CD8-positive, alpha-beta memory T cell (primary cell): ENCODE measurements around the gene NBPF26. TPM values are rescaled to one million over a fixed set of nuclear protein-coding genes. Genes with fewer than 3 reads are reported as not detected.
A peak's percentile ranks its signal among the peaks of the same experiment; 100 is the strongest.
"Not testable (repeated sequence)": the region's sequence is repeated elsewhere in the genome, so short reads cannot be mapped to it uniquely, and the experiment has no call there.

ENCODE experiments used
- CTCF ChIA-PET: fragments of 350-600 bp; sonication (Branson Sonifier 250); formaldehyde crosslinking; loops from one replicate; lab custom pipeline; 2021; ENCODE audit warnings: antibody characterized with exemption; lab: Charles Lee
- POLR2A ChIA-PET: fragments of 350-600 bp; sonication (Branson Sonifier 250); formaldehyde crosslinking; loops from one replicate; lab custom pipeline; 2021; ENCODE audit warnings: antibody characterized with exemption; lab: Charles Lee
- DNase-seq, 5 donors: peaks; one replicate each; pipeline versions ENCODE4 v3.0.0 to v3.0.0-alpha.2; 2020 to 2022; ENCODE audit warnings: mixed read lengths in 1 of 5
- H3K27ac ChIP-seq: one replicate; pipeline ENCODE4 v1.7.0; 2013; ENCODE audit warnings: low read depth, mild to moderate bottlenecking, low read length, moderate library complexity
- H3K27me3 ChIP-seq: 2 replicates; pipeline ENCODE4 v1.7.0; 2013; ENCODE audit warnings: low read length, mild to moderate bottlenecking; ENCODE audit not compliant: insufficient read depth, poor library complexity, severe bottlenecking
- H3K36me3 ChIP-seq: 2 replicates; pipeline ENCODE4 v1.7.0; 2013; ENCODE audit warnings: mild to moderate bottlenecking, low read length, moderate library complexity; ENCODE audit not compliant: insufficient read depth
- H3K4me1 ChIP-seq: 2 replicates; pipeline ENCODE4 v1.7.0; 2013; ENCODE audit warnings: mild to moderate bottlenecking, low read length, moderate library complexity; ENCODE audit not compliant: insufficient read depth
- H3K4me3 ChIP-seq: 2 replicates; pipeline ENCODE4 v1.7.0; 2013; ENCODE audit warnings: mild to moderate bottlenecking, low read length
- H3K9me3 ChIP-seq: 2 replicates; pipeline ENCODE4 v1.7.0; 2013; ENCODE audit warnings: mild to moderate bottlenecking, low read length
- H3K27ac Mint-ChIP-seq, 8 donors: one replicate each; pipeline ENCODE4 v1.8.0; 2020 to 2021; ENCODE audit warnings: mixed read lengths in 8 of 8, mild to moderate bottlenecking in 6 of 8, inconsistent platforms in 3 of 8, moderate library complexity in 3 of 8
- H3K27me3 Mint-ChIP-seq, 2 donors: one replicate each; pipeline ENCODE4 v1.8.0; 2020 to 2021; ENCODE audit warnings: mixed read lengths in 2 of 2, mild to moderate bottlenecking in 1 of 2, moderate library complexity in 1 of 2
- H3K36me3 Mint-ChIP-seq, 3 donors: one replicate each; pipeline ENCODE4 v1.8.0; 2020 to 2021; ENCODE audit warnings: mixed read lengths in 3 of 3, inconsistent platforms in 1 of 3, mild to moderate bottlenecking in 1 of 3
- H3K4me1 Mint-ChIP-seq, 3 donors: one replicate each; pipeline ENCODE4 v1.8.0; 2020 to 2021; ENCODE audit warnings: mixed read lengths in 3 of 3, inconsistent platforms in 1 of 3, mild to moderate bottlenecking in 1 of 3
- H3K4me3 Mint-ChIP-seq, 7 donors: one replicate each; pipeline ENCODE4 v1.8.0; 2020 to 2021; ENCODE audit warnings: mixed read lengths in 7 of 7, mild to moderate bottlenecking in 6 of 7, moderate library complexity in 4 of 7, inconsistent platforms in 2 of 7
- H3K9me3 Mint-ChIP-seq, 5 donors: one replicate each; pipeline ENCODE4 v1.8.0; 2020 to 2022; ENCODE audit warnings: mixed read lengths in 5 of 5, mild to moderate bottlenecking in 3 of 5, moderate library complexity in 2 of 5, inconsistent platforms in 1 of 5
- polyA plus RNA-seq: library from polyadenylated mRNA; unstranded; fragments of 300-500 nt; fragmentation: Illumina TruSeq; gene quantifications from one replicate; pipeline ENCODE4 v1.2.3, GENCODE V29; 2021
- total RNA-seq, 2 experiments: library from RNA; stranded (reverse); gene quantifications; one replicate each; pipeline ENCODE4 v1.2.3, GENCODE V29; 2021

The NBPF26 gene
- total and polyA plus RNA-seq, 3 experiments from 2014 or later = 6.4 to 21.9 (median 21.5) TPM

GRCh38 chr1:120844945-120845330, 121.2 kb downstream of the NBPF26 start:
- POLR2A ChIA-PET, CTCF ChIA-PET, H3K9me3 Mint-ChIP-seq, H3K4me1 Mint-ChIP-seq, H3K4me3 ChIP-seq, H3K27me3 ChIP-seq, H3K36me3 ChIP-seq, DNase-seq, H3K9me3 ChIP-seq, H3K4me1 ChIP-seq, H3K27me3 Mint-ChIP-seq, H3K27ac ChIP-seq: not testable (repeated sequence)
- H3K4me3 Mint-ChIP-seq = peak overlapping the region; percentile 87 to 96 (median 89)
- peak overlapping the region in 6 of 8 donors; percentile 51 to 95 (median 88) for H3K27ac Mint-ChIP-seq
- peaks cover 0 to 12% (median 1%) of the 10 kb centered on the region in 3 donors for H3K36me3 Mint-ChIP-seq

GRCh38 chr1:120849400-120850286, 125.9 kb downstream of the NBPF26 start:
- H3K27ac ChIP-seq = peak overlapping the region; percentile 72

GRCh38 chr1:120850287-120850536, 126.5 kb downstream of the NBPF26 start:
- H3K36me3 Mint-ChIP-seq = peaks cover 0 to 11% (median 0%) of the 10 kb centered on the region in 3 donors
- H3K9me3 ChIP-seq, H3K36me3 ChIP-seq, DNase-seq, H3K27me3 ChIP-seq, POLR2A ChIA-PET, H3K27me3 Mint-ChIP-seq, H3K4me1 ChIP-seq, H3K9me3 Mint-ChIP-seq: not testable (repeated sequence)
- peak overlapping the region; percentile 93 to 100 (median 97) for H3K27ac Mint-ChIP-seq
- peak overlapping the region; percentile 41 for H3K4me3 ChIP-seq
- CTCF ChIA-PET = interaction anchor here (0.6 kb wide), 1 partner anchor 92 kb away, joined by 3 read pairs; no protein-coding TSS in a partner anchor
- peaks cover 11 to 18% (median 14%) of the 10 kb centered on the region in 3 donors for H3K4me1 Mint-ChIP-seq
- H3K27ac ChIP-seq = peak overlapping the region; percentile 72
- peak overlapping the region; percentile 86 to 99 (median 90) for H3K4me3 Mint-ChIP-seq

More at GRCh38 chr1:120849400-120850286, 125.9 kb downstream of the NBPF26 start:
- Mint-ChIP-seq H3K4me3 (peak overlapping the region; percentile 86 to 99 (median 90)), H3K4me1 (peaks cover 8 to 13% (median 8%) of the 10 kb centered on the region in 3 donors), H3K27ac (peak overlapping the region; percentile 85 to 100 (median 95)), H3K36me3 (peaks cover 0 to 11% (median 0%) of the 10 kb centered on the region in 3 donors)
- H3K27me3 ChIP-seq, CTCF ChIA-PET, H3K9me3 Mint-ChIP-seq, H3K9me3 ChIP-seq, H3K27me3 Mint-ChIP-seq, H3K36me3 ChIP-seq, H3K4me1 ChIP-seq, POLR2A ChIA-PET: not testable (repeated sequence)
- H3K4me3 ChIP-seq = peak overlapping the region; percentile 41
- peak in 4 of 5 donors; percentile 12 to 57 (median 46) for DNase-seq

GRCh38 chr1:120850537-120851421, 127.0 kb downstream of the NBPF26 start:
- CTCF ChIA-PET = interaction anchor here (0.6 kb wide), 1 partner anchor 91 kb away, joined by 3 read pairs; no protein-coding TSS in a partner anchor
- H3K36me3 ChIP-seq, H3K27me3 Mint-ChIP-seq, POLR2A ChIA-PET, H3K9me3 ChIP-seq, H3K9me3 Mint-ChIP-seq, H3K27me3 ChIP-seq, H3K4me1 ChIP-seq: not testable (repeated sequence)
- peak overlapping the region; percentile 86 to 99 (median 90) for H3K4me3 Mint-ChIP-seq
- H3K36me3 Mint-ChIP-seq = peaks cover 0 to 11% (median 0%) of the 10 kb centered on the region in 3 donors
- H3K27ac Mint-ChIP-seq = peak overlapping the region; percentile 93 to 100 (median 97)
- Histone ChIP-seq H3K27ac (peak overlapping the region; percentile 72), H3K4me3 (peak overlapping the region; percentile 41)
- H3K4me1 Mint-ChIP-seq = peaks cover 14 to 22% (median 17%) of the 10 kb centered on the region in 3 donors
- DNase-seq = peak; percentile 70 to 93 (median 92)

GRCh38 chr1:120858144-120858543, 134.4 kb downstream of the NBPF26 start:
- H3K27ac ChIP-seq, H3K4me1 ChIP-seq, H3K4me3 Mint-ChIP-seq, H3K27me3 Mint-ChIP-seq, H3K9me3 Mint-ChIP-seq, H3K9me3 ChIP-seq, CTCF ChIA-PET, H3K27me3 ChIP-seq, H3K4me3 ChIP-seq, H3K36me3 Mint-ChIP-seq, H3K36me3 ChIP-seq, POLR2A ChIA-PET: not testable (repeated sequence)
- peak in 2 of 5 donors; percentile 37 to 47 for DNase-seq
- Mint-ChIP-seq H3K27ac (peak overlapping the region in 2 of 8 donors; percentile 42 to 70), H3K4me1 (peaks cover 16 to 23% (median 17%) of the 10 kb centered on the region in 3 donors)

- H3K4me1 ChIP-seq, H3K9me3 ChIP-seq, H3K27me3 ChIP-seq, H3K27ac ChIP-seq, H3K27ac Mint-ChIP-seq, H3K9me3 Mint-ChIP-seq, CTCF ChIA-PET, DNase-seq, H3K36me3 ChIP-seq, H3K36me3 Mint-ChIP-seq, POLR2A ChIA-PET, H3K27me3 Mint-ChIP-seq, H3K4me3 Mint-ChIP-seq, H3K4me3 ChIP-seq: not testable (repeated sequence)
- peaks cover 13 to 20% (median 15%) of the 10 kb centered on the region in 3 donors for H3K4me1 Mint-ChIP-seq
Measured at GRCh38 chr1:120859615-120860234, 136.0 kb downstream of the NBPF26 start.

- H3K27ac Mint-ChIP-seq, POLR2A ChIA-PET, H3K9me3 ChIP-seq, H3K4me1 Mint-ChIP-seq, H3K27me3 Mint-ChIP-seq, DNase-seq, H3K36me3 ChIP-seq, H3K4me1 ChIP-seq, H3K9me3 Mint-ChIP-seq, H3K27ac ChIP-seq, CTCF ChIA-PET, H3K4me3 ChIP-seq, H3K27me3 ChIP-seq, H3K36me3 Mint-ChIP-seq, H3K4me3 Mint-ChIP-seq: not testable (repeated sequence)
Measured at GRCh38 chr1:120878206-120878605, 154.5 kb downstream of the NBPF26 start.
